HG02840 (cell line): ENCODE measurements around the gene ERBB4.

Source experiments
- ATAC-seq: cut with Tn5 transposase; IDR thresholded peaks from one replicate; pipeline ENCODE4 v1.9.1; 2021; ENCODE audit warnings: mild to moderate bottlenecking, moderate library complexity, moderate number of reproducible peaks; ENCODE audit not compliant: unreplicated experiment, low FRiP score

ERBB4 gene

DNA sequence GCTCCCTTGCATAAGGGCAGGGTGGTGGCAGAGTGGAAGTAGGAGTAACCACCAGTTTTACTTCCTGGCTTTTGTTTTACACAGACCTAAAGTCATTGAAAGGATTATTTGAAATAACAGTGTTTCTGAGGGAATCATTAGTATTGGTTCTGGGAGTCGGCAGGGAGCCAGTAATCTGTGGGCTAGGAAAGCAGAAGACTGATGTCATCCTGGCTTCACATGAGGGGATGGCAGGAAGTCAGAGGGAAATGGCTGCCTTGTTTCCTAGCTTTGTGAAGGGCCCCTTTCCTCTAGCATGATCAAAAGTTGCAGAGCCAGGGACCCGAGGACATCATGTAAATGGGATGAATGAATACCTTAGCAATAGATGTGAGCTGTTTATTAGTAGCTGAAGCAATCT, 1189.6 kb downstream of the ERBB4 start:
- ATAC-seq = no peak

DNA sequence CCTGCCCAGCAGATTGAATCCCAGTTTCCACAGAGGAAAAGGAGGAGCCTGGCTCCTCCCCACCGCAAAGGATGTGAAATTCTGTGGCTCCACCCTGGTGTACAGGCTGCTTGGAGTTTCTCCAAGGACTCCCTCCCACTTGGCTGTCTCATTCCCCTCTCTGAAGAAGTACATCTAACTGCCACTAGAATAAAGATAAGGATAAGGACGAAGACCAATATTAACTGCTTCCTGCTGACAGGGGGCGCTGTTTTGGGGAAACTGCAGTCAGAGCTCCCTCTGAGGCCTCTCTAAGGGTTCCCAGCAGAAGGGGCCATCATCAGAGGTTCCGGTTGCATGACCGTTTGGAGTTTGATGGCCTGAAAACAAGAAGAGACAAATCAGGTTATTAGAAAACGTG, 1191.3 kb downstream of the ERBB4 start:
- ATAC-seq = no peak

DNA sequence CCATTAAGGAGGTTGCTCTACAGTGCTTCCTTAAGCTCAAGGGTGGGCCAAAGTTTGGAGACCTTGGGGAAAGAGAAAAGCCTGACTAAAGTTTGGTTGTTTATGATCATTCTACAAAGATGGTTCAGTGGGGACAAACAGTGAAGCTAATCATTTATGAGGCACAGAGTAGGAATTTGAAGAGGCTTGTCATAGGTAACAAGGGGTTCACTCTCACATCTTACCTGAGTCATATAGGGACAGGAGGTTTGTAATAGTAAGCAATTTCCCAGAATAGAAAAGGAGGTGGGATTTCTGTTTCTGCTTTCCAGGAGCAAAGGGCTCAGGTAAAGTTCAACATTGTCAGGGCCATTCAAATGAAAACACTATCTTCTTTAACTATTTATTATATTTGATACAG, 1194.3 kb downstream of the ERBB4 start:
- ATAC-seq = no peak

DNA sequence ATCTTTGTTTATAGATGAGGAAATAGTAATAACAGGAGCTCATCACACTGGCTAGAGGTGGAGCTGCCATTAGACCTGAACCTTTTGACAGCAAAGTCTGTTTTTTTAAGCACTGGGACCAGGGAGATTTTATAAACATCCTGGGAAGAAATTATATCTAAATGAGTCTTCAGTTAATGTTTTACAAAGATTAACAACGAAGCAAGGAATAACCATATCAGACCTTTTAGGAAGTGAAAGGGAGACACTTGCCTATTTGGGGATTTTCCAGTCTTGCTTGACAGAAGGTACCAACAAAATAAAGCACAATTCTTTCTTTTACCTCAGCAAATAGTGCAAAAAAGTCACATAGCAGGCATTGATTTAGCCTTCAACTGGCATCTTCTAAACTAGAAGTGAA, 1205.2 kb downstream of the ERBB4 start:
- no peak for ATAC-seq

DNA sequence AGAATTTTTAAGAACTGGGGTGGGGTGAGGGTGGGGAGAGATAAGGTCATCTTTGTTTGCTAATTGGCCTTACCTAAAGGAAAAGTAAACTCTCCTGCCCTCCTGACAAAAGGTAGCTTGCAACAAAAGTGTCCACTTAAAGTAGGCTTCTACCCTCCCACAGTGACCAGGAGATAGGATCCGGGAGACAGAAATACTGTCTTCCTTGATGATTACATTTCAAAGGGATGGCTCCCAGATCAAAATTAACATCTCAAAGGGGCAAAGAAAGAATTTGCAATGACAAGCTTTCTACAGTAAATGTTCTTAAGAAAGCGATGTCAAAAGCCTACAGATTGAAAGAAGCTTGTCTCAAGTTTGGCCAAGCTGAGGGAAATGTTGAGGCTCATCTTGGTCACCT, 1206.9 kb downstream of the ERBB4 start:
- ATAC-seq = no peak

DNA sequence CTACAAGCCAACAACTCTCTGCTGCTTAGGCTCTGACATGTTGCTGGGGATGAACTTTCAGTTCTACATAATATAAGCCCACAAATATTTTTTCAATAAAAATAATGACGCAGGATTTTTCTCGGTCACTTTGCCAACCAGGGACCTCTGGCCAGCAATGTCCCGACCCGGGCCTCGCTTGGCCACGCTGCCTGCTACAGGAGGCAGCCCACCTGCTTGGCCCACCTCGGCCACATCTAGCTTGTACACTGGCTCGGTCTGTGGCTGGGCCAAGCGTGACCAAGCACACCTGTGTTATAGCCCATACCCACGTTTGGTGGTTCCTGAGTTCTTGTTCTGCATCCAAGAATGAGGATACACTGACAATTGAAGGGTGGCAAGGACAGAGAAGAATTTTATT, 1208.7 kb downstream of the ERBB4 start:
- no peak for ATAC-seq

DNA sequence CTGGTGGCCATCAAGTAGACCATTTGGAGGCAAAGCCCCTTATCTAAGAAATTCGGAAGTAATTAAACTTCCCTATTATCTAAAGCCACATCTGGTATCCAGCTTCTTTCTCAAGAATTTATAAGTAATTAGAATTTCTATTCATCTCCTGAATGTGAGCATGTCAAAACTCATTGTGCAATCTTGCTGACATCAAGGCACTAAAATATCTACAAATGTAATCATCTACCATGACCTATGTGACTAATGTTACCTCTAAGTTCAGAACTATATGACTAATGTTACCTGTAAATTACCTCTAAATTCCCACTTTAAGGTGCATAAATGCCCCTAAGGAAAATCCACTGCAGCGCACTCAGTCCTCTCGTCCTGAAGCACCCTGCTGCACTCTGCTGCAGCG, 1209.2 kb downstream of the ERBB4 start:
- no peak for ATAC-seq

DNA sequence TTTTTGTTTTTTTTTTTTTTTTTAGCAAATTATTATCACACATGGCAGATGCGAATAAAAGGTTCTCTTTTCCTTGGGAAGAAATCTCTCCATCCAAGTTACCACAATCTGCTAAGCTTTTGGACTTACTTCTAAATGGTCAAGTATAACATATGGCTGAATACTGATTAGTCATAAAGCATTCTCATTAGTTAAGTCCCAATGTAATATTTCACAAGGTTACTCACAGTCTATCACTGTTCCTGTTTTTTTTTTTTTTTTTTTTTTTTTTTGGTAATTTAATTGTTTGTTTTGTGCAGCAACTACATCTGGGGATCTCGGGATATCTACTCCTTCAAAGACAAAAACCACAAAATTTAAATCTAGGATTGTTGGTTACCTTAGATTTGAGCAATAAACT, 1210.5 kb downstream of the ERBB4 start:
- no peak for ATAC-seq
